WTC11 (cell line): ENCODE measurements around the gene PHLDB1. TPM values are rescaled to one million over a fixed set of nuclear protein-coding genes. Genes with fewer than 3 reads are reported as not detected.

Experiments
- ATAC-seq: fragments of 200-7000 bp; cut with Tn5 transposase; 2 replicates; pipeline ENCODE4 v1.10.0; 2021; ENCODE audit warnings: mild to moderate bottlenecking, moderate library complexity
- CTCF ChIA-PET: fragments of 300-600 bp; sonication (Branson Sonifier 250); formaldehyde crosslinking; loops from one replicate; lab custom pipeline; 2021; ENCODE audit warnings: antibody characterized with exemption; lab: Charles Lee
- POLR2A ChIA-PET: fragments of 350-600 bp; sonication (Branson Sonifier 250); formaldehyde crosslinking; loops from one replicate; lab custom pipeline; 2021; ENCODE audit warnings: antibody characterized with exemption; lab: Charles Lee
- DNase-seq: peaks from one replicate; pipeline ENCODE4 v3.0.0; 2021; ENCODE audit warnings: low spot score
- H3K27ac Mint-ChIP-seq: 2 replicates; pipeline ENCODE4 v1.8.0; 2021; ENCODE audit warnings: mixed read lengths
- H3K27me3 Mint-ChIP-seq: 2 replicates; pipeline ENCODE4 v1.8.0; 2021; ENCODE audit warnings: low read depth, mild to moderate bottlenecking, moderate library complexity, mixed read lengths
- H3K36me3 Mint-ChIP-seq: 2 replicates; pipeline ENCODE4 v1.8.0; 2021; ENCODE audit warnings: mixed read lengths
- H3K4me1 Mint-ChIP-seq: 2 replicates; pipeline ENCODE4 v1.8.0; 2022; ENCODE audit warnings: mixed read lengths
- H3K4me3 Mint-ChIP-seq: 2 replicates; pipeline ENCODE4 v1.8.0; 2021; ENCODE audit warnings: mild to moderate bottlenecking, moderate library complexity, mixed read lengths
- H3K9me3 Mint-ChIP-seq: 2 replicates; pipeline ENCODE4 v1.8.0; 2021; ENCODE audit warnings: mixed read lengths
- AR ChIP-seq: fragments of 250-450 bp; sonication (Bioruptor Pico); IDR thresholded peaks from 2 replicates; pipeline ENCODE4 v1.9.0; 2021; ENCODE audit warnings: mild to moderate bottlenecking
- CDX4 ChIP-seq: fragments of 250-450 bp; sonication (Bioruptor Pico); IDR thresholded peaks from 2 replicates; pipeline ENCODE4 v1.9.0; 2021; ENCODE audit warnings: moderate library complexity, mild to moderate bottlenecking, inconsistent platforms, borderline replicate concordance
- CREB1 ChIP-seq: sonication (generic); formaldehyde crosslinking; IDR thresholded peaks from 2 replicates; pipeline ENCODE4 v1.8.0; 2023; ENCODE audit warnings: mild to moderate bottlenecking, missing genetic modification reagents
- ELF4 ChIP-seq: sonication (generic); formaldehyde crosslinking; IDR thresholded peaks from 2 replicates; pipeline ENCODE4 v1.8.1; 2022; ENCODE audit warnings: low read depth, mild to moderate bottlenecking, moderate library complexity, missing genetic modification reagents
- EMX1 ChIP-seq: fragments of 250-450 bp; sonication (Bioruptor Pico); IDR thresholded peaks from 2 replicates; pipeline ENCODE4 v1.8.0; 2021; ENCODE audit warnings: mild to moderate bottlenecking
- ESRRA ChIP-seq: sonication (generic); formaldehyde crosslinking; IDR thresholded peaks from 2 replicates; pipeline ENCODE4 v1.8.1; 2022; ENCODE audit warnings: mild to moderate bottlenecking, missing genetic modification reagents, borderline replicate concordance
- ETV6 ChIP-seq: sonication (generic); formaldehyde crosslinking; IDR thresholded peaks from 2 replicates; pipeline ENCODE4 v1.8.1; 2022; ENCODE audit warnings: mild to moderate bottlenecking, missing genetic modification reagents
- FOXP4 ChIP-seq: sonication (generic); formaldehyde crosslinking; IDR thresholded peaks from 2 replicates; pipeline ENCODE4 v1.8.0; 2022; ENCODE audit warnings: mild to moderate bottlenecking, missing genetic modification reagents
- JUN ChIP-seq: sonication (generic); formaldehyde crosslinking; IDR thresholded peaks from 2 replicates; pipeline ENCODE4 v1.8.0; 2023; ENCODE audit warnings: mild to moderate bottlenecking, missing genetic modification reagents
- MYBL2 ChIP-seq: sonication (generic); formaldehyde crosslinking; IDR thresholded peaks from 2 replicates; pipeline ENCODE4 v1.8.1; 2023; ENCODE audit warnings: mild to moderate bottlenecking, moderate library complexity, missing genetic modification reagents
- PREB ChIP-seq: sonication (generic); formaldehyde crosslinking; IDR thresholded peaks from 2 replicates; pipeline ENCODE4 v1.8.1; 2022; ENCODE audit warnings: mild to moderate bottlenecking, missing genetic modification reagents, moderate library complexity, borderline replicate concordance
- SMAD3 ChIP-seq: sonication (generic); formaldehyde crosslinking; IDR thresholded peaks from 2 replicates; pipeline ENCODE4 v1.8.0; 2022; ENCODE audit warnings: missing genetic modification reagents, mild to moderate bottlenecking, borderline replicate concordance
- SOX15 ChIP-seq: fragments of 250-450 bp; sonication (Bioruptor Pico); IDR thresholded peaks from 2 replicates; pipeline ENCODE4 v1.9.0; 2021; ENCODE audit warnings: mild to moderate bottlenecking
- ZMAT4 ChIP-seq: fragments of 250-450 bp; sonication (Bioruptor Pico); IDR thresholded peaks from 2 replicates; pipeline ENCODE4 v1.9.0; 2021; ENCODE audit warnings: mild to moderate bottlenecking
- ZNF219 ChIP-seq: sonication (generic); formaldehyde crosslinking; IDR thresholded peaks from 2 replicates; pipeline ENCODE4 v1.8.0; 2023; ENCODE audit warnings: missing genetic modification reagents, mild to moderate bottlenecking, borderline replicate concordance
- ZNF232 ChIP-seq: sonication (generic); formaldehyde crosslinking; IDR thresholded peaks from 2 replicates; pipeline ENCODE4 v1.8.0; 2022; ENCODE audit warnings: mild to moderate bottlenecking, missing genetic modification reagents
- ZNF317 ChIP-seq: sonication (generic); formaldehyde crosslinking; IDR thresholded peaks from 2 replicates; pipeline ENCODE4 v1.8.1; 2023; ENCODE audit warnings: low read depth, mild to moderate bottlenecking, moderate library complexity, missing genetic modification reagents, borderline replicate concordance
- ZNF671 ChIP-seq: fragments of 250-450 bp; sonication (Bioruptor Pico); IDR thresholded peaks from 2 replicates; pipeline ENCODE4 v1.8.0; 2021; ENCODE audit warnings: mild to moderate bottlenecking
- total RNA-seq: library from RNA; stranded (reverse); gene quantifications from 3 replicates; pipeline ENCODE4 v1.2.3, GENCODE V29; 2021

Gene PHLDB1
- total RNA-seq, 1 experiment from 2014 or later = 83.1 TPM

GRCh38 chr11:118660681-118661424 lies 53.4 kb downstream of the PHLDB1 start:
- TF ChIP-seq SMAD3 (CRISPR knock-in tag) (no peak), CREB1 (CRISPR knock-in tag) (no peak), ZNF219 (no peak), ZNF232 (CRISPR knock-in tag) (no peak), ETV6 (CRISPR knock-in tag) (no peak), AR (CRISPR knock-in tag) (no peak)
- H3K36me3 Mint-ChIP-seq = peaks cover under 1% of the 10 kb centered on the region; the same call in 1 of the 2 replicates
- H3K4me1 Mint-ChIP-seq = peaks cover 42% of the 10 kb centered on the region
- no peaks in the 10 kb centered on the region for H3K9me3 Mint-ChIP-seq
- ChIA-PET CTCF (interaction anchor here (1.1 to 7.0 kb wide), 15 partner anchors 18 to 296 kb away, joined by 3 to 78 read pairs (median 10); partner anchors contain the start of genes PHLDB1, TREH and UPK2), POLR2A (interaction anchor here (0.6 to 1.3 kb wide), 2 partner anchors 26 to 1517 kb away, joined by 3 to 6 read pairs; no protein-coding TSS in a partner anchor)
- DNase-seq (no peak), ATAC-seq (no peak)
- peaks cover 3% of the 10 kb centered on the region; the same call in 1 of the 2 replicates for H3K27me3 Mint-ChIP-seq
- no peak overlapping the region for H3K27ac Mint-ChIP-seq
- no peak overlapping the region for H3K4me3 Mint-ChIP-seq

GRCh38 chr11:118661425-118662301 lies 54.2 kb downstream of the PHLDB1 start:
- Mint-ChIP-seq H3K27me3 (peaks cover 3% of the 10 kb centered on the region; the same call in 1 of the 2 replicates), H3K36me3 (no peaks in the 10 kb centered on the region; the same call in 1 of the 2 replicates), H3K9me3 (no peaks in the 10 kb centered on the region), H3K27ac (no peak overlapping the region), H3K4me1 (peaks cover 48% of the 10 kb centered on the region), H3K4me3 (no peak overlapping the region)
- ChIA-PET CTCF (interaction anchor here (1.1 to 7.0 kb wide), 7 partner anchors 17 to 295 kb away, joined by 3 to 78 read pairs (median 12); partner anchors contain the start of genes PHLDB1, TREH and UPK2), POLR2A (no interaction called here)
- DNase-seq = no peak
- ATAC-seq = no peak
- no peak for TF ChIP-seq SOX15
- no peak for TF ChIP-seq ELF4 (CRISPR knock-in tag)
- no peak for TF ChIP-seq PREB
- no peak for TF ChIP-seq ZNF317 (CRISPR knock-in tag)
- TF ChIP-seq ZMAT4 (CRISPR knock-in tag) = no peak
- no peak for TF ChIP-seq ESRRA (CRISPR knock-in tag)
- no peak for TF ChIP-seq ZNF219
- no peak for TF ChIP-seq EMX1 (CRISPR knock-in tag)
- no peak for TF ChIP-seq JUN
- no peak for TF ChIP-seq FOXP4 (CRISPR knock-in tag)
- TF ChIP-seq CDX4 (CRISPR knock-in tag) = no peak
- no peak for TF ChIP-seq ZNF671
- no peak for TF ChIP-seq MYBL2
